HepG2 (cell line): Measurements from ENCODE around the gene MAP3K5. TPM values are rescaled to one million over a fixed set of nuclear protein-coding genes. Genes with fewer than 3 reads are reported as not detected.

Experiments used
- ATAC-seq: fragments of 200-7000 bp; cut with Tn5 transposase; 3 replicates; pipeline ENCODE4 v1.9.1; 2020; ENCODE audit warnings: mild to moderate bottlenecking, moderate library complexity
- BruUV-seq: library from RNA; stranded (reverse); fragments of 400-500 nt; replicated peaks from 2 replicates; lab custom pipeline; 2021; lab: Mats Ljungman, UMichigan
- CTCF ChIA-PET: fragments of 300-600 bp; formaldehyde crosslinking; extraction: SDS; loops from one replicate; lab custom pipeline; 2021; ENCODE audit warnings: low total read pairs, inconsistent platforms, low intra/inter-chr PET ratio; lab: Yijun Ruan, JAX
- POLR2A ChIA-PET: fragments of 350-600 bp; sonication (Branson Sonifier 250); formaldehyde crosslinking; loops from one replicate; lab custom pipeline; 2020; ENCODE audit warnings: antibody characterized with exemption, inconsistent platforms; lab: Yijun Ruan, JAX
- DNase-seq: peaks from one replicate; pipeline ENCODE4 v3.0.0-alpha.2; 2015; ENCODE audit warnings: low spot score
- FAIRE-seq: peaks from 3 replicates; lab custom pipeline; 2011; peaks lifted over from hg19 to GRCh38; lab: Jason Lieb, UNC
- H2AFZ ChIP-seq: one replicate; pipeline ENCODE4 v1.6.1; 2011; ENCODE audit warnings: low read length, inconsistent platforms
- H3K27ac ChIP-seq: fragments of 300-600 bp; 3 replicates; pipeline ENCODE4 v1.8.0; 2011; ENCODE audit warnings: mixed run types, mild to moderate bottlenecking, mixed read lengths, low read length, inconsistent platforms; ENCODE audit not compliant: insufficient read depth; ENCODE audit errors: extremely low read length
- H3K27me3 ChIP-seq, 2 experiments: fragments of 200-600 bp in 1 of 2; 2 replicates in 1 of 2; 3 replicates in 1 of 2; pipeline versions ENCODE4 v1.6.0 to v1.8.0; 2011; ENCODE audit warnings: low read length in 2 of 2, mild to moderate bottlenecking in 2 of 2, moderate library complexity in 2 of 2, inconsistent platforms in 1 of 2; ENCODE audit not compliant: insufficient read depth in 2 of 2, control insufficient read depth in 1 of 2
- H3K36me3 ChIP-seq, 2 experiments: fragments of 200-600 bp in 1 of 2; replicated peaks in 1 of 2; 2 replicates in 1 of 2; 3 replicates in 1 of 2; pipeline versions ENCODE4 v1.5.1 to v1.8.0; 2011; ENCODE audit warnings: low read length in 2 of 2, inconsistent platforms in 1 of 2; ENCODE audit not compliant: insufficient read depth in 2 of 2, control insufficient read depth in 1 of 2
- H3K4me1 ChIP-seq: 2 replicates; pipeline ENCODE4 v1.5.1; 2012; ENCODE audit warnings: low read length, inconsistent platforms; ENCODE audit not compliant: insufficient read depth
- H3K4me2 ChIP-seq: 2 replicates; pipeline ENCODE4 v1.6.0; 2011; ENCODE audit warnings: low read depth, low read length, inconsistent platforms
- H3K4me3 ChIP-seq, 3 experiments: fragments of 200-600 bp in 1 of 3; sonication (generic), shearing (Covaris generic) in 1 of 3; replicated peaks in 1 of 3; 2 replicates each; pipeline ENCODE4 v1.5.1; 2011 to 2016; ENCODE audit warnings: low read length in 3 of 3, inconsistent platforms in 2 of 3, low read depth in 2 of 3, mild to moderate bottlenecking in 2 of 3, control low read depth in 1 of 3, mixed read lengths in 1 of 3; ENCODE audit not compliant: insufficient read depth in 1 of 3
- H3K79me2 ChIP-seq: one replicate; pipeline ENCODE4 v1.6.1; 2011; ENCODE audit warnings: low read length, inconsistent platforms; ENCODE audit not compliant: insufficient read depth
- H3K9ac ChIP-seq: 2 replicates; pipeline ENCODE4 v1.6.0; 2011; ENCODE audit warnings: mild to moderate bottlenecking, low read depth, low read length, inconsistent platforms; ENCODE audit not compliant: insufficient read depth
- H3K9me3 ChIP-seq: 2 replicates; pipeline ENCODE4 v1.5.1; 2012; ENCODE audit warnings: mild to moderate bottlenecking, low read length
- H4K20me1 ChIP-seq: 2 replicates; pipeline ENCODE4 v1.6.0; 2011; ENCODE audit warnings: inconsistent platforms, mild to moderate bottlenecking, low read length, moderate library complexity; ENCODE audit not compliant: insufficient read depth
- ATRX ChIP-seq: sonication (generic); formaldehyde crosslinking; IDR thresholded peaks from 2 replicates; pipeline ENCODE4 v1.4.0; 2020; ENCODE audit warnings: missing genetic modification reagents, borderline replicate concordance
- DR1 ChIP-seq: sonication (generic); formaldehyde crosslinking; IDR thresholded peaks from 2 replicates; pipeline ENCODE4 v1.8.0; 2021; ENCODE audit warnings: mild to moderate bottlenecking, missing genetic modification reagents, inconsistent platforms
- FOXA3 ChIP-seq: IDR thresholded peaks from 2 replicates; pipeline ENCODE4 v1.6.1; 2016; ENCODE audit warnings: missing genetic modification reagents, missing compliant biosample characterization
- KAT8 ChIP-seq: IDR thresholded peaks from 2 replicates; pipeline ENCODE4 v1.6.1; 2016; ENCODE audit warnings: missing genetic modification reagents, missing compliant biosample characterization
- NPAS2 ChIP-seq: sonication (generic); formaldehyde crosslinking; IDR thresholded peaks from 2 replicates; pipeline ENCODE4 v1.8.0; 2022; ENCODE audit warnings: mild to moderate bottlenecking, missing genetic modification reagents, borderline replicate concordance
- PHF5A ChIP-seq: IDR thresholded peaks from one replicate; pipeline ENCODE4 v1.6.1; 2018; ENCODE audit warnings: low read depth, missing genetic modification reagents; ENCODE audit not compliant: unreplicated experiment
- SETDB1 ChIP-seq: sonication (generic); formaldehyde crosslinking; IDR thresholded peaks from 2 replicates; pipeline ENCODE4 v1.5.1; 2020; ENCODE audit warnings: missing genetic modification reagents, mild to moderate bottlenecking, borderline replicate concordance
- SNAPC2 ChIP-seq: sonication (generic); formaldehyde crosslinking; IDR thresholded peaks from 2 replicates; pipeline ENCODE4 v1.8.1; 2022; ENCODE audit warnings: mild to moderate bottlenecking, missing genetic modification reagents
- STAG1 ChIP-seq: sonication (generic); formaldehyde crosslinking; IDR thresholded peaks from 2 replicates; pipeline ENCODE4 v1.4.0; 2020; ENCODE audit warnings: missing genetic modification reagents
- ZNF329 ChIP-seq: sonication (generic); formaldehyde crosslinking; IDR thresholded peaks from 2 replicates; pipeline ENCODE4 v1.9.0; 2021; ENCODE audit warnings: low read depth, mild to moderate bottlenecking, missing genetic modification reagents
- ZNF496 ChIP-seq: sonication (generic); formaldehyde crosslinking; IDR thresholded peaks from 2 replicates; pipeline ENCODE4 v1.8.1; 2023; ENCODE audit warnings: mild to moderate bottlenecking, moderate library complexity, missing genetic modification reagents; ENCODE audit not compliant: insufficient replicate concordance
- ZNF780A ChIP-seq: sonication (generic); formaldehyde crosslinking; IDR thresholded peaks from 2 replicates; pipeline ENCODE4 v1.8.0; 2022; ENCODE audit warnings: mild to moderate bottlenecking, missing genetic modification reagents, moderate library complexity
- WGBS: methylation state at CpG from one replicate; pipeline ENCODE4 v1.1.6; 2017; ENCODE audit warnings: low lambda C conversion rate; 5-methylcytosine and 5-hydroxymethylcytosine counted together
- in situ Hi-C: cut with HindIII; loops from 2 replicates; pipeline ENCODE4 v1.10.0; 2017; ENCODE audit warnings: low pct_unique_long_range_greater_than_20kb; ENCODE audit not compliant: extremely low pct_ligation_motif_present
- intact Hi-C: fragments of 100-400 bp; cut with micrococcal nuclease; formaldehyde crosslinking; loops from one replicate; pipeline ENCODE4 v1.10.0; 2022; ENCODE audit not compliant: unreplicated experiment
- polyA plus RNA-seq, 8 experiments: library from polyadenylated mRNA; depleted of rRNA in 3 of 8; stranded (reverse) in 7 of 8; unstranded in 1 of 8; fragments of >200 nt; fragmentation: Illumina TruSeq in 4 of 8; extraction: Trizol in 4 of 8; gene quantifications; 2 replicates each; pipeline versions ENCODE4 v1.2.1 to v1.2.3, GENCODE V29; 2011 to 2016; ENCODE audit warnings: low read depth in 4 of 8, missing spikeins in 1 of 8, mixed read lengths in 1 of 8; ENCODE audit not compliant: insufficient read depth in 1 of 8
- total RNA-seq, 5 experiments: library from RNA; depleted of rRNA; stranded (reverse); fragments of >200 nt; fragmentation: Illumina TruSeq; extraction: Trizol; gene quantifications; 2 replicates each; pipeline ENCODE4 v1.2.3, GENCODE V29; 2016; ENCODE audit warnings: low read depth in 1 of 5
- TF ChIP-seq, protein P1 (sequence below), 2 experiments: sonication (generic) in 1 of 2; formaldehyde crosslinking in 1 of 2; IDR thresholded peaks; 2 replicates each; pipeline versions ENCODE4 v1.5.1 to v1.6.1; 2011 to 2020; ENCODE audit warnings: borderline replicate concordance in 1 of 2, low read depth in 1 of 2, low read length in 1 of 2, mild to moderate bottlenecking in 1 of 2, missing genetic modification reagents in 1 of 2, moderate library complexity in 1 of 2
- TF ChIP-seq, protein P2 (sequence below): sonication (generic); formaldehyde crosslinking; IDR thresholded peaks from 2 replicates; pipeline ENCODE4 v1.4.0; 2020; ENCODE audit warnings: missing genetic modification reagents

Gene MAP3K5
- total and polyA plus RNA-seq, 2 of the 13 experiments (the other 11 are each of a cell fraction or from before 2014, with no cell fraction given) = not detected

DNA sequence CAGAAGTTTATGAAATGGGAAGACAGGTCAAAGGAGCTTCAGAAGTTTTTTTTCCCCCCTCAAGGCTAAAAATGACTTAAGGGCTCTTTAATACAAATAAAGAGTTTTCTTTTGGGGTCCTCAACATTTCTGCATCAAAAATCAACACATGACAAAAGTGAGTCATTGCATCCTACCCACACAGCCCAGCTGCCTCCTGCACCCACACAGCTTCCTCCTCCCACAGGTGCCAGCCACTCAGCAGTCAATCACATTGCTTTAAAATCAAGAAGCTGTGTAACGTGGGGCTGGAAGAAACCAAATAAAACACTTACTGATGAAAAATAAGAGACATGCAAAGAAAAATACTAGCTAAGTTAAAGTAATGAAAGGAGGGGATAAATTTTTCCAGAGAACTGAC, 68.5 kb downstream of the MAP3K5 start:
- Histone ChIP-seq H3K4me1 (no peaks in the 10 kb centered on the region), H3K79me2 (no peaks in the 10 kb centered on the region), H3K4me2 (no peak overlapping the region), H3K4me3 (no peak overlapping the region), H3K27ac (no peak overlapping the region), H3K27me3 (no peaks in the 10 kb centered on the region), H3K36me3 (no peaks in the 10 kb centered on the region), H4K20me1 (no peaks in the 10 kb centered on the region), H3K9me3 (no peaks in the 10 kb centered on the region; the same call in 1 of the 2 replicates), H2AFZ (no peak overlapping the region), H3K9ac (no peak overlapping the region)
- DNase-seq (no peak), ATAC-seq (no peak), FAIRE-seq (no peak)
- POLR2A ChIA-PET = no interaction called here
- CTCF ChIA-PET = no interaction called here
- in situ Hi-C loops = no loop called here
- 0% methylated on average over 1 of the region's 1 CpG for WGBS
- no peak for TF ChIP-seq DR1 (CRISPR knock-in tag)
- no peak for TF ChIP-seq SNAPC2
- no peak for TF ChIP-seq KAT8
- TF ChIP-seq ATRX (CRISPR knock-in tag) = no peak
- TF ChIP-seq, protein P1, sequence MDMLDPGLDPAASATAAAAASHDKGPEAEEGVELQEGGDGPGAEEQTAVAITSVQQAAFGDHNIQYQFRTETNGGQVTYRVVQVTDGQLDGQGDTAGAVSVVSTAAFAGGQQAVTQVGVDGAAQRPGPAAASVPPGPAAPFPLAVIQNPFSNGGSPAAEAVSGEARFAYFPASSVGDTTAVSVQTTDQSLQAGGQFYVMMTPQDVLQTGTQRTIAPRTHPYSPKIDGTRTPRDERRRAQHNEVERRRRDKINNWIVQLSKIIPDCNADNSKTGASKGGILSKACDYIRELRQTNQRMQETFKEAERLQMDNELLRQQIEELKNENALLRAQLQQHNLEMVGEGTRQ (IDR thresholded peaks at IDR 0.05; ENCODE audit: low read depth, low read length) = no peak
- TF ChIP-seq, protein P1 (CRISPR knock-in tag; IDR thresholded peaks at IDR 0.05; ENCODE audit: borderline replicate concordance) = no peak
- no peak for TF ChIP-seq STAG1 (CRISPR knock-in tag)
- TF ChIP-seq ZNF329 (CRISPR knock-in tag) = no peak
- TF ChIP-seq SETDB1 = no peak
- TF ChIP-seq, protein P2, sequence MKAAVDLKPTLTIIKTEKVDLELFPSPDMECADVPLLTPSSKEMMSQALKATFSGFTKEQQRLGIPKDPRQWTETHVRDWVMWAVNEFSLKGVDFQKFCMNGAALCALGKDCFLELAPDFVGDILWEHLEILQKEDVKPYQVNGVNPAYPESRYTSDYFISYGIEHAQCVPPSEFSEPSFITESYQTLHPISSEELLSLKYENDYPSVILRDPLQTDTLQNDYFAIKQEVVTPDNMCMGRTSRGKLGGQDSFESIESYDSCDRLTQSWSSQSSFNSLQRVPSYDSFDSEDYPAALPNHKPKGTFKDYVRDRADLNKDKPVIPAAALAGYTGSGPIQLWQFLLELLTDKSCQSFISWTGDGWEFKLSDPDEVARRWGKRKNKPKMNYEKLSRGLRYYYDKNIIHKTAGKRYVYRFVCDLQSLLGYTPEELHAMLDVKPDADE (CRISPR knock-in tag) = no peak
- no peak for TF ChIP-seq FOXA3 (CRISPR knock-in tag)
- no peak for TF ChIP-seq PHF5A (CRISPR knock-in tag)
- TF ChIP-seq ZNF780A (CRISPR knock-in tag) = no peak
- TF ChIP-seq NPAS2 (CRISPR knock-in tag) = no peak
- no peak for TF ChIP-seq ZNF496 (CRISPR knock-in tag)
- intact Hi-C loops = no loop called here
- BruUV-seq = no TSS peak
